Activated T-helper 17 cell treated with anti-CD3 and anti-CD28 coated beads, Interleukin-2, amount 50 U/mL, for 72 hours (primary cell): ENCODE results near the gene DZIP1. TPM values are rescaled to one million over a fixed set of nuclear protein-coding genes. Genes with fewer than 3 reads are reported as not detected.
A peak's percentile ranks its signal among the peaks of the same experiment; 100 is the strongest.
"Not testable (repeated sequence)": the region's sequence is repeated elsewhere in the genome, so short reads cannot be mapped to it uniquely, and the experiment has no call there.

ENCODE experiments used
- ATAC-seq: fragments of 150-1000 bp; cut with Tn5 transposase; replicated peaks from 2 replicates; pipeline ENCODE4 v1.10.0; 2021; ENCODE audit warnings: mild to moderate bottlenecking, moderate library complexity
- H3K27ac Mint-ChIP-seq: one replicate; pipeline ENCODE4 v1.8.0; 2022; ENCODE audit warnings: mixed read lengths
- H3K27me3 Mint-ChIP-seq: one replicate; pipeline ENCODE4 v1.8.0; 2022; ENCODE audit warnings: mixed read lengths
- H3K36me3 Mint-ChIP-seq: one replicate; pipeline ENCODE4 v1.8.0; 2022; ENCODE audit warnings: low read depth, mild to moderate bottlenecking, mixed read lengths
- H3K4me1 Mint-ChIP-seq: one replicate; pipeline ENCODE4 v1.8.0; 2022; ENCODE audit warnings: mixed read lengths
- H3K4me3 Mint-ChIP-seq: one replicate; pipeline ENCODE4 v1.8.0; 2022; ENCODE audit warnings: mild to moderate bottlenecking, mixed read lengths
- H3K9me3 Mint-ChIP-seq: one replicate; pipeline ENCODE4 v1.8.0; 2022; ENCODE audit warnings: mixed read lengths
- total RNA-seq, 2 donors: library from RNA; stranded (reverse); gene quantifications; one replicate each; pipeline ENCODE4 v1.2.3, GENCODE V29; 2022

Gene DZIP1
- total RNA-seq, 2 donors from 2014 or later: not detected

- Mint-ChIP-seq H3K4me1 (no peaks in the 10 kb centered on the region), H3K4me3 (no peak overlapping the region), H3K27ac (no peak overlapping the region), H3K9me3 (no peaks in the 10 kb centered on the region), H3K27me3 (peaks cover 36% of the 10 kb centered on the region), H3K36me3 (no peaks in the 10 kb centered on the region)
- ATAC-seq: no peak
These were observed 42.6 kb downstream of the DZIP1 start for GRCh38 chr13:95601906-95602305.

GRCh38 chr13:95601216-95601615 is 43.3 kb downstream of the DZIP1 start:
- peaks cover 36% of the 10 kb centered on the region for H3K27me3 Mint-ChIP-seq
- no peaks in the 10 kb centered on the region for H3K36me3 Mint-ChIP-seq
- no peak overlapping the region for H3K27ac Mint-ChIP-seq
- ATAC-seq: no peak
- no peaks in the 10 kb centered on the region for H3K4me1 Mint-ChIP-seq
- no peak overlapping the region for H3K4me3 Mint-ChIP-seq
- no peaks in the 10 kb centered on the region for H3K9me3 Mint-ChIP-seq

GRCh38 chr13:95596701-95597100 is 47.8 kb downstream of the DZIP1 start:
- peaks cover 23% of the 10 kb centered on the region for H3K27me3 Mint-ChIP-seq
- no peak for ATAC-seq
- H3K9me3 Mint-ChIP-seq: no peaks in the 10 kb centered on the region
- H3K4me3 Mint-ChIP-seq: no peak overlapping the region
- H3K36me3 Mint-ChIP-seq: no peaks in the 10 kb centered on the region
- no peaks in the 10 kb centered on the region for H3K4me1 Mint-ChIP-seq
- H3K27ac Mint-ChIP-seq: no peak overlapping the region

DNA sequence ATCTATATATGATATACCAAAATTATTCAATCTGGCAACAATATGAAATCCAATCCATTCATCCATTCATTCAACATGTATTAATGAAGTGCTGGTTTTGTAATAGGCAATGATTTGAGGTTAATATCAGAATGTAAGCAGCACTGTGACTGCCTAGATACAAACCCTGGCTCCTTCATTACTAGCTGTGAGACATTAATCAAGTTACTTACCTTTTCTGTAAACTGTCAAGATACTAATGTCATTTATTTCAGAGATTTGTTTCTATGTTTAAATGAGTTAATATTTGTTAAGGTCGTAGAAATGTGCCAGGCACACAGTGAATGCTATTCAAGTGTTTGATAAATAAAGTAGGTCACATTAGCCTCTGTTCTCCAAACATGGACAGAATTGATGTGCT is 51.0 kb downstream of the DZIP1 start:
- no peak overlapping the region for H3K4me3 Mint-ChIP-seq
- no peaks in the 10 kb centered on the region for H3K4me1 Mint-ChIP-seq
- ATAC-seq: no peak
- no peaks in the 10 kb centered on the region for H3K9me3 Mint-ChIP-seq
- H3K36me3 Mint-ChIP-seq: no peaks in the 10 kb centered on the region
- no peak overlapping the region for H3K27ac Mint-ChIP-seq
- peaks cover 21% of the 10 kb centered on the region for H3K27me3 Mint-ChIP-seq

DNA sequence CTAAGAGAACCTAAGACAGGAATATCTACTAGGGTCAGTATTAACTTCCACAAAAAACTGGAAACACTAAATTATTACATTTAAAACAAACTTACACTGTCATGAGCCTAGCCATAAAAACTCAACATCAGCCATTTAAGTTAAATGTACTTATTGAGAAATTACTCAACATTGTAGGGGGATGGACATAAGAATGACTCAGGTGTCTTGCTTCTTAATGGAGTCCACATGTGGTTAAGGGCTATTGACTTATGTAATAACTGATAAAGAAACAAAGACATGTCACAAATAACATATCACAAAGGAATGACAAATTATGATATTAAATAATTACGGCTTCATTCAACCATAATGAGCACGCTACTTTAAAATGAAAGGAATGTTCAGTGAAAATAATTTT is 55.8 kb downstream of the DZIP1 start:
- no peak for ATAC-seq
- H3K4me1 Mint-ChIP-seq: no peaks in the 10 kb centered on the region
- peaks cover 25% of the 10 kb centered on the region for H3K27me3 Mint-ChIP-seq
- H3K9me3 Mint-ChIP-seq: no peaks in the 10 kb centered on the region
- no peak overlapping the region for H3K27ac Mint-ChIP-seq
- H3K36me3 Mint-ChIP-seq: no peaks in the 10 kb centered on the region
- H3K4me3 Mint-ChIP-seq: no peak overlapping the region

- Mint-ChIP-seq H3K27ac (no peak overlapping the region), H3K27me3 (peaks cover 25% of the 10 kb centered on the region), H3K4me3 (no peak overlapping the region), H3K36me3 (no peaks in the 10 kb centered on the region), H3K4me1 (no peaks in the 10 kb centered on the region), H3K9me3 (no peaks in the 10 kb centered on the region)
- no peak for ATAC-seq
These were observed 56.4 kb downstream of the DZIP1 start for GRCh38 chr13:95588134-95588533.

GRCh38 chr13:95585867-95586266 is 58.6 kb downstream of the DZIP1 start:
- Mint-ChIP-seq H3K27ac (no peak overlapping the region), H3K4me3 (no peak overlapping the region), H3K36me3 (no peaks in the 10 kb centered on the region), H3K9me3 (no peaks in the 10 kb centered on the region), H3K27me3 (peaks cover 22% of the 10 kb centered on the region), H3K4me1 (no peaks in the 10 kb centered on the region)
- ATAC-seq: no peak

- peak; percentile 82 for ATAC-seq
These were observed 65.2 kb downstream of the DZIP1 start for GRCh38 chr13:95579303-95579702.

DNA sequence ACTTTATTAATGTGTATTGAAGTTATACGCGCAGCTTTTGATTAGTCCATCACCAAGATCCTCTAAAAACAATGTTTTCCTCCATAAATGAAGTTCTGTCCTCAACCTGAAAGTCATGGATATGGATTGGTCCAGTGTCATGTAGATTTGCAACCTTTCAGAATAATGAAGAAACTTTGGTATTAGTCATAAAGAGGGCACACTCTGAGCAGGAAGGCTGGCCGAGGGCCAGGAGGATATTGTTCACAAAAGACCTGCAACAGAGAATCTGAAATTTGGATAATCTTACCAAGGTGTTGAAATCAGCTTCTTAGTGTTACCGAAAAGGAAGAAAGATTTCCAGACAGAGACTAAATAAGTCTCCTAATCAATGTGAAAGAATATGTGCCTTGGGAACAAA is 71.3 kb downstream of the DZIP1 start:
- Mint-ChIP-seq H3K27me3 (peaks cover 33% of the 10 kb centered on the region), H3K27ac (no peak overlapping the region), H3K9me3 (no peaks in the 10 kb centered on the region), H3K36me3 (no peaks in the 10 kb centered on the region), H3K4me1 (no peaks in the 10 kb centered on the region), H3K4me3 (no peak overlapping the region)
- ATAC-seq: no peak

More at GRCh38 chr13:95579303-95579702, 65.2 kb downstream of the DZIP1 start:
- Mint-ChIP-seq H3K9me3 (no peaks in the 10 kb centered on the region), H3K36me3 (no peaks in the 10 kb centered on the region), H3K27ac (no peak overlapping the region), H3K4me1 (peaks cover 7% of the 10 kb centered on the region), H3K27me3 (peaks cover 21% of the 10 kb centered on the region), H3K4me3 (no peak overlapping the region)

DNA sequence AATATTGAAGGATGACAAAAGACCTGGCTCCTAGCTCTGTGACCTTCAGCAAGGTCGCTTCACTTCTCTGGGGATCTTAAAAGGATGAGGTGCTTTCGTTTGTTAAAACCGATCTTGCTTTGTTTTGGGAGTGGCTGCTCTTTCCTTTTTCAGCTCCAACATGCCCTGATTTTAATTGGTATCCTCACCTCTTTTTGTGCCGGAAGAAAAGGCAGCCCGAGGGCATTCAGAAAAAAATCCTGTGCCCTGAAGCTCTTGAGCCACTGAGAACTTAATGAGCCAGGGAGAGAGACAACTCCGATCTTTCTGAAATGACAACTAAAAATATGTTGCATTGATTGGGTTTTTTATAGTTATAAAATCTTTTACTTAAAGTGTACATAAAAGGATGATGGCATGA is 72.6 kb downstream of the DZIP1 start:
- no peaks in the 10 kb centered on the region for H3K4me1 Mint-ChIP-seq
- no peak overlapping the region for H3K27ac Mint-ChIP-seq
- ATAC-seq: no peak
- peaks cover 35% of the 10 kb centered on the region for H3K27me3 Mint-ChIP-seq
- H3K4me3 Mint-ChIP-seq: no peak overlapping the region
- no peaks in the 10 kb centered on the region for H3K9me3 Mint-ChIP-seq
- no peaks in the 10 kb centered on the region for H3K36me3 Mint-ChIP-seq

GRCh38 chr13:95570016-95570415 is 74.5 kb downstream of the DZIP1 start:
- Mint-ChIP-seq H3K27ac (no peak overlapping the region), H3K9me3 (peaks cover 4% of the 10 kb centered on the region), H3K4me1 (no peaks in the 10 kb centered on the region), H3K4me3 (no peak overlapping the region), H3K27me3 (peaks cover 30% of the 10 kb centered on the region), H3K36me3 (no peaks in the 10 kb centered on the region)
- no peak for ATAC-seq

GRCh38 chr13:95568131-95568530 is 76.4 kb downstream of the DZIP1 start:
- no peak overlapping the region for H3K4me3 Mint-ChIP-seq
- ATAC-seq: no peak
- H3K4me1 Mint-ChIP-seq: no peaks in the 10 kb centered on the region
- peaks cover 28% of the 10 kb centered on the region for H3K27me3 Mint-ChIP-seq
- no peak overlapping the region for H3K27ac Mint-ChIP-seq
- no peaks in the 10 kb centered on the region for H3K36me3 Mint-ChIP-seq
- H3K9me3 Mint-ChIP-seq: peaks cover 4% of the 10 kb centered on the region

DNA sequence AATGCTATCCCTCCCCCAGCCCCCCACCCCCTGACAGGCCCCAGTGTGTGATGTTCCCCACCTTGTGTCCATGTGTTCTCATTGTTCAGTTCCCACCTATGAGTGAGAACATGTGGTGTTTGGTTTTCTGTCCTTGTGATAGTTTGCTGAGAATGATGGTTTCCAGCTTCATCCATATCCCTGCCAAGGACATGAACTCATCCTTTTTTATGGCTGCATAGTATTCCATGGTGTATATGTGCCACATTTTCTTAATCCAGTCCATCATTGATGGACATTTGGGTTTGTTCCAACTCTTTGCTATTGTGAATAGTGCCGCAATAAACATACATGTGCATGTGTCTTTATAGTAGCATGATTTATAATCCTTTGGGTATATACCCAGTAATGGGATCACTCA is 78.7 kb downstream of the DZIP1 start:
- H3K27me3 Mint-ChIP-seq: peaks cover 27% of the 10 kb centered on the region
- not testable (repeated sequence) for H3K36me3 Mint-ChIP-seq, H3K4me1 Mint-ChIP-seq, ATAC-seq, H3K4me3 Mint-ChIP-seq, H3K9me3 Mint-ChIP-seq, H3K27ac Mint-ChIP-seq

GRCh38 chr13:95564733-95565291 is 79.7 kb downstream of the DZIP1 start:
- Mint-ChIP-seq H3K36me3 (no peaks in the 10 kb centered on the region), H3K4me3 (no peak overlapping the region), H3K27ac (no peak overlapping the region), H3K4me1 (no peaks in the 10 kb centered on the region), H3K27me3 (peaks cover 31% of the 10 kb centered on the region), H3K9me3 (peaks cover 4% of the 10 kb centered on the region)
- no peak for ATAC-seq

GRCh38 chr13:95564091-95564490 is 80.4 kb downstream of the DZIP1 start:
- no peaks in the 10 kb centered on the region for H3K4me1 Mint-ChIP-seq
- no peaks in the 10 kb centered on the region for H3K36me3 Mint-ChIP-seq
- no peak for ATAC-seq
- no peak overlapping the region for H3K4me3 Mint-ChIP-seq
- H3K27ac Mint-ChIP-seq: no peak overlapping the region
- peaks cover 34% of the 10 kb centered on the region for H3K27me3 Mint-ChIP-seq
- peaks cover 4% of the 10 kb centered on the region for H3K9me3 Mint-ChIP-seq

- Mint-ChIP-seq H3K4me1 (no peaks in the 10 kb centered on the region), H3K27me3 (peaks cover 29% of the 10 kb centered on the region), H3K36me3 (no peaks in the 10 kb centered on the region), H3K4me3 (no peak overlapping the region), H3K9me3 (no peaks in the 10 kb centered on the region), H3K27ac (no peak overlapping the region)
- ATAC-seq: no peak
These were observed 84.1 kb downstream of the DZIP1 start for GRCh38 chr13:95560387-95560786.
